ENCODE results near the gene TRIP10.

Gene TRIP10

DNA sequence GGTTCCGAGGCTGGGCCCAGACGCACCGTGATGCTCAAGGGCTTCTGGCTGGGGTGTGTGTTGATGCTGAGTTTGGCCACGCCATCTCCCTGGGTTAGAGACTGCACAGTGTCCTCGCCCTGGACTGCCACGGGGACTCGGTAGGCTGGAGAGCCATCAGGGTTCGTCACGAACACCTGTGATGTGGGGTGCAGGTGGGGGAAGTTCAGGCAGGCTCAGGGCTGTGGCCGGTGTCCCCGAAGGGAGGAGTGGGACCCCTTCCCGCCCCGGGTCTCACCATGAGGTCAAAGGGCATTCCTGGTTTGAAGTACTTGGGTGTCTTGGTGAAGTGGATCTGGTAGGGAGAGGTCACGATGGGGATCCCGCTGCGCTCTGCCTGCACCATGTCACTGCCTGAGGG, 27.2 kb upstream of the TRIP10 start:
- no peak for DNase-seq

DNA sequence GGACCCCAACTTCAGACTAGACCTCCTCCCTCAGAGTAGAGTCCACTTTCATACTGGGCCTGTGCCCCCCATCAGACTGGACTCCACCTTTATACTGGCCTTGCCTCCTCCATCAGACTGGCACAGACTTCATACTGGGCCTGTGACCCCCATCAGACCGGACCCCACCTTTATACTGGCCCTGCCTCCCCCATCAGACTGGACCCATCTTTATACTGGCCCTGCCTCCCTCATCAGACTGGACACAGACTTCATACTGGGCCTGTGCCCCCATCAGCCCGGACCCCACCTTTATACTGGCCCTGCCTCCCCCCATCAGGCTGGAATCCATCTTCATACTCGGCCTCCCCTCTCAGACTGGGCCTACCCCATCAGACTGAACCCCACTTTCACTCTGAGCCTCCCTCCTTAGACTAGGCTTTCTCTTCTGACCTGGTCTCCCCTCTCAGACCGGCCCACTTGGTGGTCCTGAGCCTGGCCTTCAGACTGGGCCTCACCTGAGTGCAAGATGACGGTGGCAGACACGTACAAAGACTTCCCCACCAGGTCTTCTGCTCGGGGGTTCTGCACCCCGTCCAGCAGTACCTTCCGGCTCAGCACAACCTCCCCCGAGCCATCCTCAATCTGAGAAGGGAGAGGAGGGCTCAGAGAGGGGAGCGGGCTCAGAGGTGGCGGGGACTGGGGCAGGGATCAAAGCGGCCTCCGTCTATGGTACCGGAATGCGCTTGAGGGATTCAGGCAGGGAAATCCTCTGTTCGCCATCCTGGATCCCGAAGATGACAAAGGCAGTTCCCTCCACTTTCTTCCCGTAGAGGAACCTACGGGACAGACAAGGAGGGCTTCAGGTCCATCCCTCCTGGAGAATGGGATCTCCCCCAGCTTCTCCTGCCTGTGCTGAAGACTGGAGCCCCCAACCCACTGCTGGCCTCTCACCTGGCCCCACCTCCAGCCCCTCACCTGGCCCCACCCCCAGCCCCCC, 26.5 kb upstream of the TRIP10 start:
- no peak for DNase-seq

DNA sequence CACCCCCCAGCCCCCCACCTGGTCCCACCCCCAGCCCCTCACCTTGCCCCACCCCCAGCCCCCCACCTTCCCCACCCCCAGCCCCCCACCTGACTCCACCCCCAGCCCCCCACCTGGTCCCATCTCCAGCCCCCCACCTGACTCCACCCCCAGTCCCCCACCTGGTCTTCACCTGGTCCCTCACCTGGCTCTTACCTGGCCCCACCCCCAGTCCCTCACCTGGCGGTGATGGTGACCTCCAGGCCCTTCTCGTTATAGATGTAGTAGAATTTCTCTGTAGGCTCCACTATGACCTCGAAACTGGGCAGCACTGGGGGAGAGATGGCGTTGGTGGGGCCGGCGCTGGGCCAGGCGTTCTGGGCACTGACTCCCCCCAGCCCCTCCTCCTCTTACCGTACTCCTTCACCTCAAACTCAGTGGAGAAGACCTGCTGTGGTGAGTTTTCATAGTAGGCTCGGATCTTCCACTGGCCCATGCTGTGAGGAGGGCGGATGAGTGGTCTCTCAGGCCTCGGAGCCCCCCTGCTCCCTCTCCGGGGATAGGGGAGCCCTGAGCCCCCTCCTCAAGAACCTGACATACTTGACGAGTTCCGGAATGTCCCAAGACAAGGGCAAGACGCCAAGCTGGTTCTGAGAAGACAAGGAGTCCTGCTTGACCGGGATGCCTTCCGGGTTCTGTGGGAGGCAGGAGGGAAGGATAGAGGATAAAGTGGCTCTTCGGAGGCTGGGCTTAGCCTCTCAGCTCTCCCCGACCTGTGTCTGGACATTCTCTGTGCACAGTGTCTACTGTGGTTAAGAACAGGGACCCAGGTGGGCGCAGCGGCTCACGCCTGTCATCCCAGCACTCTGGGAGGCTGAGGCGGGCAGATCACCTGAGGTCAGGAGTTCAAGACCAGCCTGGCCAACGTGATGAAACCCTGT, 25.4 kb upstream of the TRIP10 start:
- DNase-seq = no peak

DNA sequence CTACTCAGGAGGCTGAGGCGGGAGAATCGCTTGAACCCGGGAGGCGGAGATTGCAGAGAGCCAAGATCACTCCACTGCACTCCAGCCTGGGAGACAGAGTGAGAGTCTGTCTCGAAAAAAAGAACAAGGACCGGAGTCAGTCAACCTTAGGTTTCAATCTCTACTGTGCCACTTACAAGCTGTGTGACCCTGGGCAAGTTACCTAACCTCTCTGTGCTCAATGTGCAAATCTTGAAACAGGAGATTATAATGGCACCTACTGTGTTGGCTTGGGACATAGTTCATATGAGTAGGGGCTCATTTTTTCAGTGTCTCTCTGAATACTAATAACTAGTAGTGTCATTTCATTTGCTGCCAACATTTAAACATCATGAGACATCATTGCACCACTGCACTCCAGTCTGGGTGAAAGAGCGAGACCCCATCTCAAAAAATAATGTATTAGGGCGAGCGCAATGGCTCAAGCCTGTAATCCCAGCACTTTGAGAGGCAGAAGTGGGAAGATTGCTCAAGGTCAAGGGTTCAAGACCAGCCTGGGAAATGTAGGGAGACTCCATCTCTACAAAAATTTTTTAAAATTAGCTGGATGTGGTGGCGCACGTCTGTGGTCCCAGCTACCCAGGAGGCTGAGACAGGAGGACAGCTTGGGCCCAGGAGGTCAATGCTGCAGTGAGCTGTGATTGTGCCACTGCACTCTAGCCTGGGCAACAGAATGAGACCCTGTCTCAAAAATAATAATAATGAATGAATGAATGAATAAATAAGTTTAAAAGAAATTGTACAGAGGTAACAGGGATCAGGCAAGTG, 24.5 kb upstream of the TRIP10 start:
- DNase-seq = no peak

DNA sequence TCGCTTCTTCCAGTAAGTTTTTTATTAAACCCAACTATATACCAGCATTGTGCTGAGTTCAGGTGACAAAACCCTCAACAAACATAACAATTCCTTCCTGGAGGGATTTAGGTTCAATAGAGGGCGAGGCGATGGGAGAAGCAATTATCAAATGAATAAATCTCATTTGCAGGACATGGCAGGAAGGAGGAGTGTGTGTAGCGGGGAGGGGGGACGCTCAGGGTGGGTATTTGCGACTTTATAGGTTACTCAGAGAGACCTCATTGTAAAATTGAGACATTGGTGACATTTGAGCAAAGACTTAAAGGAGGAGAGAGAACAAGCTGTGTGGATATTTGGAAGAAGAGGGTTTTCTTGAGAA, 22.9 kb upstream of the TRIP10 start:
- DNase-seq = no peak

DNA sequence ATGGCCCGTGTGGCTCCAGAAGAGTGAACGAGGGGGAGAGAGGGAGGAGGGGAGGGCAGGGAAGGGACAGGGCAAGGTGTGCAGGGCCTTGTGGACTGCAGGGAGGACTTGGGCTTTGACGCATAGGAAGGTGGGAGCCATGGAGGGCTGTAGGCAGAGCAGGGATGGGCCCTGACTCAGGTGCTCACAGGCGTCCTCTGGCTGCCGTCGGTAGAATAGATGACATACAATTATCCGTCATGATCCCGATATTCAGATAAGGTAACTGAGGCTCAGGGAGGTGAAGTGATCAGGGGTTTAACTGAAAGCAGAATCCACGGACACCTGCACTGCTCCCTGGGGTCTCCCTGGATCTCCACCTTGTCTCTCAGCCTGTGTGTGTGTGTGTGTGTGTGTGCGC, 22.4 kb upstream of the TRIP10 start:
- DNase-seq = peak in 1 of 5 experiments; percentile 31

DNA sequence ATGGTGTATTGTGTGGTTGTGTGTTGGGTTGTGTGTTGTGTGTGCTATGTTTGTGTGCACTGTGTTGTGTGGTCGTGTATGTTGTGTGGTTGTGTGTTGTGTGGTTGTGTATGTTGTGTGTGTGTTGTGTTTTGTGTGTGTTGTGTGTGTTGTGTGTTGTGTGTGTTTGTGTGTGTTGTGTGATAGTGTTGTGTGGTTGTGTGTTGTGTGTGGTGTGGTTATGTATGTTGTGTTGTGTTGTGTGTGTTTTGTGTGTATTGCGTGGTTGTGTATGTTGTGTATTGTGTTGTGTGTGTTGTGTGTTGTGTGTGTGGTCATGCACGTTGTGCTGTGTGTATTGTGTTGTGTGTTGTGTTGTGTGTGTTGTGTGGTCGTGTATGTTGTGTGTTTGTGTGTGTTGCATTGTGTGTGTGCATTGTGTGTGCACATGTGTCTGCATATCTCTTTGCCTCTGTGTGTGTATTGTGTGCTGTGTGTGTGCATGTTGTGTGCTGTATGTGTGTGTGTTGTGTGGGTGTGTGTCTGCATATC, 22.0 kb upstream of the TRIP10 start:
- peak in 1 of 5 experiments; percentile 40 for DNase-seq

DNA sequence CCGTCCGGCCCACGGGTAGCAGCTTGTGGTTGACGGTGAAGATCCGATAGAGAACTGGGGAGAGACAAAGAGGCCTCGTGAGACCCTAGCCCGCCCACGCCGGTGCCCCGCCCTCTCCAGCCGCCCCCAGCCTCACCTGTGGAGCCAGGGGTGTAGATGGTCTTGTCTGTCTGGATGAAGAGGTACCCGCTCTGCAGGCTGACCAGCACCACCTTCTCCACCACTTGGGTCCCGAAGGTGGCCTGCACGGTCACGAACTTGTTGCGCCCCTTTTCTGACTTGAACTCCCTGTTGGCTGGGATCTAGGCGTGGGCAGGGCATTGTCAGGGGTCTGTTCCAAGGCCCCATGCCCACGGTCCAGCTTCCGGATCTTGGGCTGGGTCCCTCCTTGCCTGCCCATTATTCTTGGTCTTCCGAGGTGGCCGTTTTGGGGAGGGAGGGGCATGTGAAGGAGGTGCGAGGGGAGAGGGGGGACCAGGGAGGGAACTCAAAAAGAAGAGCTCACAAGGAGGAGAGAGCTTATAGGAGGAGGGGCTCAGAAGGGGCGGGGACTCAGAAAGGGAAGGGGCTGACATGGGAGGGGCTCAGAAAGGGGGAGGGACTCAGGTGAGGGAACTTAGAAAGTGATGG, 21.3 kb upstream of the TRIP10 start:
- no peak for DNase-seq

DNA sequence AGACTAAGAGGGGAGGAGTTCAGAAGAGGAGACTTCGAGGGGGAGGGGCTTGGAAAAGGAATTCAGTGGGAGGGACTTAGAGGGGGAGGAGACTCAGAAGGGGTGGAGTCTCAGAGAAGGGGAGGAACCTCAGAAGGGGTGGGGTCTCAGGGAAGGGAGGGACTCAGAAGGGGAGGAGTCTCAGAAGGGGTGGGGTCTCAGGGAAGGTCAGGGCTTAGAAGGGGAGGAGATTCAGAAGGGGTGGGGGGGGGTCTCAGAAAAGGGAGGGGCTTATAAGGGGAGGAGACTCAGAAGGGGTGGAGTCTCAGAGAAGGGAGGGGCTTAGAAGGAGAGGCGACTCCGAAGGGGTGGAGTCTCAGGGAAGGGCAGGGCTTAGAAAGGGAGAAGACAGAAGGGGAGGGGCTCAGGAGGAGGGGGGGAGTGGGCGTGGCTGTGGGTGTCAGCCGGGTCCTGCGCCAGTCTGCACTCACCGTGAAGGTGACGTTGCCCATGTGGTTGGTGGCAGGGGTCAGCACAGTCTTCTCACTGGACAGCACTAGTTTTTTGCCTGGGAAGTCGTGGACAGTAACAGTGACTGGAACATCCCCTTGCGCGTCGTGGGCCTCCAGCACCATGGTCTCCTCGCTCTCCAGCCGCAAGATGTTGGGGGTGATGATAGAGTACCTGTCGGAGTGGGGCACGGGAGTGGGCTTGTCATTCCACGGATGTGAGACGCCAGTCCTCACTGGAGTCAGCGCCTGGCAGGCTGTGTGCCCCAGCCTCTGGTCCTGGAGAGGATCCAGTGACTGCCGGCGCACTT, 20.5 kb upstream of the TRIP10 start:
- DNase-seq = peak in 3 of 5 experiments; percentile 9 to 43 (median 29)

DNA sequence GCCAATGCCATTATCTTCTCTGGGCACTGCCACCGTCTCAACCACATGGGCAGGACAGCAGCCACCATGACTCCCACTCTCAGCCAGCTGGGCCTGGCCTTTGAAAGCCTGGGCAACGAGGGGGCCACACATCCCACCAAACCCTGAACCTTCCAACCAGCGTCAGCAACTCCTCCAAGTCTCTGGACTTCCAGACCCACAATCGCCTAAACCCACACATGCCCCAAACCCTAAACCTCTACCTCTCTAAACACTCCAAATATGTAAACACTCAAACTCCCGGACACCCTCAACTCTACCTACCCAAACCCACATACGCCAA, 20.0 kb upstream of the TRIP10 start:
- DNase-seq = no peak

DNA sequence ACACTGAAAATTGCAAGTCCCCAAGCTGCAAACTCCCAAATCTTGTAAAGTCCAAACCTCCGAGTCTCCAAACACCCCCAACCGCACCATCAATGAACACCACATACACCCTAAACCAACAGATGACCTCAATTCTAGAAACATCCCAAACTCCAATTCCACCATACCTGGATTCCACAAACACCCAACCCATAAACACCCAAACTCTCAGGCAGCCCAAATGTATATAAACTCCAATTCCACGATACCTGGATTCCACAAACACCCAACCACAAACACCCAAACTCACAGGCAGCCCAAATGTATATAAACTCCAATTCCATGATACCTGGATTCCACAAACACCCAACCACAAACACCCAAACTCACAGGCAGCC, 19.5 kb upstream of the TRIP10 start:
- no peak for DNase-seq

DNA sequence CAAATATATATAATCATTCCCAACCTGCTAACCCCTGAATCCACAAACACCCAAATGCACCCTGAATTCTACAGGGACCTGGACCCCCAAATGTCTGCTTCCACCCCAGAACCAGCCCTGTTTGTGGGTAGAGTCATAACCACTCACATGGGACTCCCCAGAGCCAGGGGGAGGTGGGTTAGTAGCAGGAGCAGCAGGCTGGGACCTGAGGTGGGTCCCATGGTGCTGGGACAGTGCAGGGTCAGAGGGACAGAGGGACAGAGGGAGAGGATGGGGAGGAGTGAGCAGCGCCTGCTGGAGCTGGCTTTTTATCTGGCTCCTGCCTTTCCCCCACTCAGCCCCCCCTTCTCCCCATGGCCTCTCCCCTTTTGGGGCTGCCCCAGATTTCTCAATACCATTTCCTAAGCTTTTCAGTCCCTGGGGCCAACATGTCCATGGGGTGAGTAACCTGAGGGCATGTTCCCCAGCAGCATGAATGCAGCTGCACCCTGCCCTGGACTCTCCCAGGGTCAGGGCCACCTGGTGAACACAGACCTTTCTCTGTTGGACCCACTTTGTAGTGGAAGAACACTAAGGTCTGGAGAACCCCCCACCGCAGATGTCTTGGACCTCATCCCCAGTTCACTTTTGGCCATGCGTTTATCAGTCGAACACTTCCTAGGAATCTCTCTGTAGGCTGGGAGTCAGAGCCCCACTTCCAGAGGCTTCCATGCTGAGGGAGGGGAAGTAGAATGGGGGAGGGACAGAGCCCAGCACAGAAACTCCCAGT, 18.9 kb upstream of the TRIP10 start, which contains the start of gene C3:
C3 (minus strand) TSS at position 282 of the 769 bp plus-strand sequence; CDS start at position 221, 61 bp downstream.
- DNase-seq = no peak

DNA sequence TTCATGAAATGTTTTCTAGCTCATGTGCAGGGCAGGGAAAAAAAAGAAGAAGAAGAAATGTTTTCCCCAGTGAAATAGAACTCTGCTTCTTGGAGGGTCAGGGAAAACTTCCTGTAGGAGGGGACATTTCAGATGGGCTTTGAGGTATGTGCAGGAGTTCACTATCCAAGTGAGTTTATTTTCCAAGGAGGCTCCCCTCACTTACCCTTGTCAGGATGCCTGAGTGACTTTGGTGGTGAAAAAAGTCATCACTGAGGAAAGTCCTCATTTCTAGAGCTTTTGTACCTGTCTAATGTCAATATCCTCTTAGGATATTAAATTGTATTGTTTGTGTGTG, 18.4 kb upstream of the TRIP10 start:
- DNase-seq = no peak

DNA sequence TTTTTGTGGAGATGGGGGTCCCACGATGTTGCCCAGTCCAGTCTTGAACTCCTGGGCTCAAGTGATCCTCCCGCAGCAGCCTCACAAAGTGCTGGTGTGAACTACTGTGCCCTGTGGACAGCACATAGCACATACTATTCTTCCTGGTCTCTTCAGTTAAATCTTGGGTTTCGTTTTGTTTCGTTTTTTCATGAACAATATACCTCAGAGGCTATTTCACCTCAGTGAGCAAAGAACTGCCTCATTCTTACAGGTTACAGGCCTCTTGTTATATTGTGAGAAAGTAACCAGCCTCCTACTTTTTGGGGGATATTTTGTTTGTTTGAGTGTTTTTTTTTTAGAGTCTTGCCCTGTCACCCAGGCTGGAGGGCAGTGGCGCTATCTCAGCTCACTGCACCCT, 17.7 kb upstream of the TRIP10 start:
- DNase-seq = no peak

DNA sequence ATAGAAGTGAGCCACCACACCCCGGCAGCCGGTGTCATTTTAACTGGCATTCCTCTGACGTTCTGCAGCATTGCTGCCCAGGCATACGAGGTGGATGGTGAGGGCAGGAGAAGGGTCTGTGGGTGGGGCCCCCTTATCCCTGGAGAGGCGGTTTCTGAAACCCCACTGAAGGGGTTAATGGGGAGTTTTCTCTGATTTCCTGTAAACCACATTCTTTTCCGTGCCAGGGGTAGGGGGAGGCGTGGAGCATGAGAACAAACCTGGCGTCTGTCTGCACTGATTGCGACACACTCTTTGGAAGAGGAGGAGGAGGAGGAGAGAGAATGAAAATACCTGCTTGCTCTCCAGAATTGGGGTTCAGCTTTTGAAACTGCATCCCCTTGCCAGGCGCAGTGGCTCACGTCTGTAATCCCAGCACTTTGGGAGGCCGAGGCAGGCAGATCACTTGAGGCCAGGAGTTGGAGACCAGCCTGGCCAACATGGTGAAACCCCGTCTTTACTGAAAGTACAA, 16.3 kb upstream of the TRIP10 start:
- DNase-seq = no peak

DNA sequence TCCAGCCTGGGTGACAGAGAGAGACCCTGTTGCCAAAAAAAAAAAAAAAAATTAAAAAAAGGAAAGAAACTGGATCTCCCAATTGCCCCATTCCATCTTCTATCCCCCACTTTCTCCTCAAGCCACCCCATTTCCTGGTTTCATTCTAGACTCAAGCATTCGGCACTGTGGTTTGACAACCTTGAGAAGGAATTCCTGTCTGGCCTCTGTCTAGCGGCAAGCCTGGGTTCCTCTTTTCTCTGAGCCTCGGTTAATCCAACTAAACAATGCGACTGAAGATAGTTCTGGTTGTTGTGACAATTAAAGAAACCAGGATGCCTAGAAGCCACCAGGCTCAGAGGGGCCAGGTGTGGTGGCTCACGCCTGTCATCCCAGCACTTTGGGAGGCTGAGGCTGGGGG, 15.7 kb upstream of the TRIP10 start:
- no peak for DNase-seq

DNA sequence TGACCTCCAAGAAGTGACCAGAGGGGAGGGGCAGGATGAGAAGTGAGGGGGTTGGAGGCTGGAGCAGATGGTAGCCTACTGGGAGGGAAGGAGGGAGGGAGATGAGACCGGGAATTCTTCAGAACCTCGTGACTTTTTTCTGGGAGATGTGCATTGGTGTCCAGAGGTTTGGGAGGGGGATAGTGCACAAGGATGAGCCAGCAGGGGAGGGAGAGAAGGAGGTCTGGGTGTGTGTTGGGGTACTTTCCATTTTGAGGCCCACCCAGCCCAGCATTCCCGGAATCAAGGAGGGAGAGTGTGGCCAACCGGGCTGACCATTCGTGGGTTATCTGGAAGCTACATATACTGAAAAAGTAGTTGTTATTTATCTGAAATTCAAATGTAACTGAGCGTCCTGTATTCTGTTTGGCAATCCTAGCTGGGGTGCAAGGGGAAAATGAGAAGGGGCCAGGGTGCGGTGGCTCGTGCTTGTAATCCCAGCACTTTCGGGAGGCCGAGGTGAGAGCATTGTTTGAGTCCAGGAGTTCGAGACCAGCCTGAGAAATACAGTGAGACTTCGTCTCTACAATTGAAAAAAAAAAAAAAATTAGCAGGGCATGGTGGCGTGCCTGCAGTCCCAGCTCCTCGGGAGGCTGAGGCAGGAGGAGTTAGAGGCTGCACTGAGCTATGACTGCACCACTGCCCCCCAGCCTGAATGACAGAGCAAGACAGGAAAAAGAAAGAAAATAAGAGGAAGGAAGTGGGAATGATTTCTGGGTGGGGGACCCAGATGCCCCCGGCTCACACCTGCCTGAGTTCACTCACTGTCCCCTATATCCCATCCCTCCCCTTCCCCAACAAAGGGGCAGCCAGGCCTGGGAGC, 14.6 kb upstream of the TRIP10 start:
- no peak for DNase-seq

DNA sequence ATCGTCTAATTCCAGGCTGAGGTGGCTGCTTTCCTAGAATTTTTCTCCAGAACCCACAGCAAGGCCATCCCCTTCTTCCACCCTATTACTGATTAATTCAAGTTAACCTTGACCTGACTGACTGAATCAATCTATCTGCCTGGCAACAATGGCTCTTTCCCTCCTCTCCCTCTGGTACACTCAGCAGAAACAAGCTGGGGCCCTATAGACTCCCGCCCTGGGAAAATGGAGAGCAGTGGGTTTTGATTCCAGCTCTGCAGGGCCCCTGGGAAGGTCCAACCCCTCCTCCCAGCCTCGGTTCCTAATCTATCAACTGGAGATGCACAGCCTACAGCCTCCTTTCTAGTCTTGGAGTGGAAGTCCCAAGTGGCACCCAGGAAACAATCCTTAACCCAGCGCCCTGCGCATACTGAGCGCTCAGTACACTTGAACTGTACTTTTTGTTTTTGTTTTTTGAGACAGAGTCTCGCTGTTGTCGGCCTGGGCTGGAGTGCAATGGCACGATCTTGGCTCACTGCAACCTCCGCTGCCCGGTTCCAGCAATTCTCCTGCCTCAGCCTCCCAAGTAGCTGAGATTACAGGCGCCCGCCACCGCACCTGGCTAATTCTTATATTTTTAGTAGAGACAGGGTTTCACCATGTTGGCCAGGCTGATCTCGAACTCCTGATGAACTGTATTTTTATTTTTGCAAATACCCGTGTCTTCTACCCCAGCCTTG, 13.8 kb upstream of the TRIP10 start:
- no peak for DNase-seq

DNA sequence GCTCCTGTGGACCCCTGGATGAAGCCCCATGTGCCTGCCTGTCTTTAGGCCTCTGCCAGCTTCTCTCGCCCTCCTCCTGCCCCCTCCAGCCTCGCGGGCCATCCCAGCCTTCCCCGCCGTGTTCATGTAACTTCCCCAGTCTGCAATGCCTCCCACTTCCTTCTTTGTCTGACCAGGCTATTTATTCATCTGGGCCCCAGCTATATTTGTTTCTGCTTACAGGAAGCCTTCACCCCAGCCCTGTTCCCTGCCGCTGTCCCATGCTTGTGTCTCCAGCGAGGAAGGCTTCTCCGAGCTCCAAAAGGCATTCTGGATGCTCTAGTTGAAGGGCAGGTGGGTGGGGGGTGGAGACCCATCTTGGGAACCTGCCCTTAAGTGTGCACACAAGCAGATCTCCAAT, 11.1 kb upstream of the TRIP10 start:
- no peak for DNase-seq

Data from T-helper 2 cell (primary cell).